ENCODE measurements around the gene FHOD3. TPM values are rescaled to one million over a fixed set of nuclear protein-coding genes. Genes with fewer than 3 reads are reported as not detected.

The FHOD3 gene
- total RNA-seq, 1 donor from 2014 or later, result 5.9 TPM

GRCh38 chr18:36255072-36255698 lies 42.3 kb upstream of the FHOD3 start:
- Mint-ChIP-seq H3K4me3 (ENCODE audit: unreplicated experiment) (no peak overlapping the region), H3K36me3 (ENCODE audit: low read depth, unreplicated experiment) (peaks cover 3% of the 10 kb centered on the region), H3K27me3 (ENCODE audit: low read depth, unreplicated experiment) (peaks cover 4% of the 10 kb centered on the region), H3K4me1 (ENCODE audit: low read depth, unreplicated experiment) (no peaks in the 10 kb centered on the region), H3K27ac (ENCODE audit: unreplicated experiment) (no peak overlapping the region), H3K9me3 (ENCODE audit: unreplicated experiment) (no peaks in the 10 kb centered on the region)
- Histone ChIP-seq H3K9ac (ENCODE audit: low read length) (no peak overlapping the region), H3K36me3 (ENCODE audit: insufficient read depth, low read length) (no peaks in the 10 kb centered on the region), H3K9me3 (ENCODE audit: insufficient read depth, low read depth, low read length) (no peaks in the 10 kb centered on the region), H3K27me3 (ENCODE audit: insufficient read depth, low read length) (no peaks in the 10 kb centered on the region), H3K27ac (ENCODE audit: low read depth, low read length) (no peak overlapping the region), H3K4me2 (ENCODE audit: low read length) (no peak overlapping the region), H2AFZ (ENCODE audit: low read depth, low read length) (no peak overlapping the region), H3K79me2 (ENCODE audit: insufficient read depth, low read length) (no peaks in the 10 kb centered on the region), H3K4me3 (ENCODE audit: insufficient read depth, low read depth, low read length) (no peak overlapping the region), H4K20me1 (ENCODE audit: insufficient read depth, low read length) (no peaks in the 10 kb centered on the region), H3K4me1 (ENCODE audit: insufficient read depth, low read length) (no peaks in the 10 kb centered on the region)
- DNase-seq (ENCODE audit: low read depth) (no peak), FAIRE-seq (no peak)
- no peak for TF ChIP-seq EZH2 (IDR thresholded peaks at IDR 0.05; ENCODE audit: insufficient read depth, low read length)
- TF ChIP-seq CTCF (IDR thresholded peaks at IDR 0.05; ENCODE audit: insufficient read depth, low read depth, low read length), result no peak

GRCh38 chr18:36256094-36256493 lies 41.4 kb upstream of the FHOD3 start:
- no peaks in the 10 kb centered on the region for H3K27me3 ChIP-seq (ENCODE audit: insufficient read depth, low read length)
- H3K4me3 Mint-ChIP-seq (ENCODE audit: unreplicated experiment), result no peak overlapping the region

More at GRCh38 chr18:36256094-36256493, 41.4 kb upstream of the FHOD3 start:
- Histone ChIP-seq H3K9me3 (ENCODE audit: insufficient read depth, low read depth, low read length) (no peaks in the 10 kb centered on the region), H3K9ac (ENCODE audit: low read length) (no peak overlapping the region), H2AFZ (ENCODE audit: low read depth, low read length) (no peak overlapping the region), H3K4me3 (ENCODE audit: insufficient read depth, low read depth, low read length) (no peak overlapping the region), H3K4me2 (ENCODE audit: low read length) (no peak overlapping the region), H3K79me2 (ENCODE audit: insufficient read depth, low read length) (no peaks in the 10 kb centered on the region), H3K4me1 (ENCODE audit: insufficient read depth, low read length) (no peaks in the 10 kb centered on the region), H3K27ac (ENCODE audit: low read depth, low read length) (no peak overlapping the region), H3K36me3 (ENCODE audit: insufficient read depth, low read length) (no peaks in the 10 kb centered on the region), H4K20me1 (ENCODE audit: insufficient read depth, low read length) (no peaks in the 10 kb centered on the region)
- no peak for FAIRE-seq
- peaks cover 3% of the 10 kb centered on the region for H3K36me3 Mint-ChIP-seq (ENCODE audit: low read depth, unreplicated experiment)
- H3K27me3 Mint-ChIP-seq (ENCODE audit: low read depth, unreplicated experiment), result peaks cover 4% of the 10 kb centered on the region
- no peaks in the 10 kb centered on the region for H3K4me1 Mint-ChIP-seq (ENCODE audit: low read depth, unreplicated experiment)
- TF ChIP-seq EZH2 (IDR thresholded peaks at IDR 0.05; ENCODE audit: insufficient read depth, low read length) (no peak), CTCF (IDR thresholded peaks at IDR 0.05; ENCODE audit: insufficient read depth, low read depth, low read length) (no peak)
- no peaks in the 10 kb centered on the region for H3K9me3 Mint-ChIP-seq (ENCODE audit: unreplicated experiment)
- no peak for DNase-seq (ENCODE audit: low read depth)
- H3K27ac Mint-ChIP-seq (ENCODE audit: unreplicated experiment), result no peak overlapping the region
